Skin epidermis (tissue), 12 donors: ENCODE results near the gene OLFML2A.
"Not testable (repeated sequence)": the region's sequence is repeated elsewhere in the genome, so short reads cannot be mapped to it uniquely, and the experiment has no call there.

Experiments
- H3K27ac ChIP-seq, 21 experiments: fragments of 200-600 bp; sonication (generic) in 11 of 21; one replicate each; pipeline ENCODE4 v1.5.0; 2020; ENCODE audit warnings: mild to moderate bottlenecking in 3 of 21, inconsistent platforms in 2 of 21, moderate library complexity in 2 of 21
- H3K4me3 ChIP-seq, 7 experiments: fragments of 200-600 bp; sonication (generic) in 2 of 7; one replicate each; pipeline ENCODE4 v1.5.0; 2020; ENCODE audit warnings: inconsistent platforms in 2 of 7, mild to moderate bottlenecking in 2 of 7, moderate library complexity in 1 of 7

Gene OLFML2A

DNA sequence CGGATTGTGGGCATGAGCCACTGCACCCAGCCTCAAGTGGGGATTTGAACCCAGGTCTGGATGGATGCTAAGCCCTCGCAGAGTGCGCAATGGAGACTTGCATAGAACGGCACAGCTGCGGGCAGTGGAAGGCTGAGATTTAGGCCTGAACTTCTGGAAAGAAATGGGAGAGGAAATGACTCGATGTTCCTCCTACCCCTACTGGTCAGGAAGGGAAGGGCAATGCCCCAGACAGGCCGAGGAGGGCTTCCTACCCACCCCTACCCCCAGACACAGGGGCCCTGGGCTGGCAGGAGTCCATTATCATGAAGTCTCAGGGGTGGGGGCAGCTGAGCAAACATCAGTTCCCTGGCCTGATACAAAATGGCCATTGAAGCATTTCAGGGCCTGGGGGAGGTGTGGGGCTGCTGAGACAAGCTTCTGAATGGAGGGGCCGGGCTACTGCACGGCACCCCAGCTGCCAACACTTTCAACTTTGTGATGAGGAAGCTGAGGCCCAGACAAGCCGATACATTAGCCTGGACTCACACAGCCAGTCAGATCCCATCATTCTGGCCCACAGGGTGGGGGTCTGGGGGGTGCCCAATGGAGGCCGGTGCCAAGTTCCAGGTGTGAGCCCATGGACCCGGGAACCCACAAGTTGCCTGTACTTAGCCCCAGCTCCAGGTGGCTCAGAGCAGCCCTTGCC lies 62.8 kb downstream of the OLFML2A start:
- H3K27ac ChIP-seq: no peak overlapping the region
- no peak overlapping the region for H3K4me3 ChIP-seq

DNA sequence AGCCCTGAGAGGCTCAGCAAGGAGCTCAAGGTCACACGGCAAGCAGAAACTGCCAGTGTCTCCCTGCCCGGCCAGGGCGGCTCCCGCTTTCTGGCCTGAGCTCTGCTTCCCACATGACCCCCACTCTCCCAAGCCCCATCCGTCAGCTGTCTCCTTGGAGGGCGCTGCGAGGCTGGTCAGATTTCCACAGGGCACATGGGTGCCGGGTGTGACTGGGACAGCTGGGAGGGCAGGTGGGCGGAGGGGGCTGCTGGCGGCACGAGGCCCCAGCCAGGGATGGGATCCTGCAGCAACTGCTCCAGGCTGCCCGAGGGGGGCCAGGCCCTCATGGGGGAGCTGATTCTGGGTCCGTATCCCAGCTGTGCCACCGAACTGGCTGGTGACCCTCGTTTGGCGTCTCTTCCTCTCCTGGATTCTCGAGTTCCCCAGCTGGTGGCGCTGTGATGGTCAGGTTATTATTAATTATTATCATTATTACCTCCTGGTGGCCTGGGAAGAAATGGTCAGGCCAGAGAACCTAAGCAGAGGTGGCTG lies 63.4 kb downstream of the OLFML2A start:
- Histone ChIP-seq H3K27ac (no peak overlapping the region), H3K4me3 (no peak overlapping the region)

DNA sequence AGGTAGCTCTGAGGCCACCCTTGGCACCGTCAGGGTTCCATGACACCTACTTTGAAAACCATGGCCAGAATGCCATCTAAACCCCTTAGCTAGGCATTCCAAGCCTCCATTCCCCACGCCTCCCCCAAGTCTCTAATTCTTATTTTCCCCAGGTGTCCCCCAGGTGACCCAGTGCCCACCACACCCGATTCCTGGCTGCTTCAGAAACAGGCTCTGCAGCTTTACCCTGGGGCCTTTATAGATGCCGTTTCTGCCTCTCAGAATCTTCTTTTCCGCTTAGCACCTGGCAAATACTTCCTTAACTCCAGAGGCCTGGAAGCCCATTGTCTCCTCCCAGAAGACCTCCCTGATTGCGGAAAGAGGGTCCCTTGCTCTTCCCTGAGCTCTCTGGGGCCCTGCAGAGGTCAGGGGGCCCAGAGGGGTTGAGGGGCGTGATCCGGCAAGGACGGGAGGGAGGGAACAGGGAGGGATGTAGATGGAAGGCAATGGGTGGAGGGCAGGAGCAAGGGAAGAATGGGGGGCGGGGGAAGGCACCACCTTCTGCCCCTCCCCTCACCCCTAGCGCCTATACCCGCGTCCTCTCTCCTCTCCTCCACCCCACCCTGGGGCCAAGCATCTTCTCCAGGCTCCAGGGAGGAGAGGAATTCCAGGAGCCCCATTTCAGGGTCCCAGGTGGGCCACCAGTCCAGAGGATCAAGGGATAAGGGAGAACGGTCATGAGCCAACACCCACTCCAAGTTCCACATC lies 64.3 kb downstream of the OLFML2A start:
- H3K4me3 ChIP-seq: no peak overlapping the region
- H3K27ac ChIP-seq: no peak overlapping the region

DNA sequence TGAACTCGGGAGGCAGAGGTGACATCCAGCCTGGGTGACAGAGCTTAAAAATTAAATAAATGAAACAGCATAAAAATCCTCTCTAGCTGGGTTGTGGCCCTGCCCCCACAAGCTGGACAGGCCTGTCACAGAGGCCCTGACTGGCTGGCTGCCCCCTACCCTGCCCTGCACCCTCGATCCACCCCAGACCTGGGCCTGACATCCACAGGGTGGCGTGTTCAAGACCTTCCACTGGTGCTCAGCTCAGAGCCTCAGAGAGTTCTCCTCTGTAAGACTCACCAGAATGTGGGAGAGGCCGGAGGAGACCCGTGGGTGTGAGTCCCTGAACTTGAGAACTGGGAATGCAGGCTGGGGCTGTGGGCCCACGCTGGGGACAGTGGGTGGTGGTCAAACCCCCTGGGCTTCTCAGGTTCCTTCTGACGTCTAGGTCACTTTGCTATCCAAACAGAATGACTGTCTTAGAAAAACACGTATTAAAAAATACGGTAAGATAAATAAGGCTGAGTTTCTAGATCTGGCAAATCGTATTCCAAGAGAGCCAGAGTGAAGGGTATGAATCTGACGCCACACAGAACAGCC lies 66.6 kb downstream of the OLFML2A start:
- Histone ChIP-seq H3K27ac (no peak overlapping the region), H3K4me3 (no peak overlapping the region)

DNA sequence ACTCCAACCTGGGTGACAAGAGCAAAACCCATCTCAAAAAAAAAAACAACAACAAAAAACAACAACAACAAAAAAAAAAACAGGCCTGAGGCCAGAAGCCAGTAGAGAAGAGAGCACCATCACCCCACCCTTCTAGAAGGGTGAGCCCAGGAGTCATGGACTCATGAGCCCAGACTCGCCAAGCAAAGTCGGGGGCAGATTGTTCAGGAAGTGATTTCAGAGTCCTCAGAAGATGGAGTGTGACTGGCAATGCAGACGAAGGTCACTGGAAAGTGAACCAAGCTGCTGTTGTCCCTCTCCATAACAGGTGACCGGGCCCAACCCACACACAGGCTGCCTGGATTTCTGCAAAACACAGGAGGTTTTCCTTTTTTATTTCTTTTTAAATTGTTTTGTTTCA lies 67.4 kb downstream of the OLFML2A start:
- no peak overlapping the region for H3K27ac ChIP-seq
- no peak overlapping the region for H3K4me3 ChIP-seq

DNA sequence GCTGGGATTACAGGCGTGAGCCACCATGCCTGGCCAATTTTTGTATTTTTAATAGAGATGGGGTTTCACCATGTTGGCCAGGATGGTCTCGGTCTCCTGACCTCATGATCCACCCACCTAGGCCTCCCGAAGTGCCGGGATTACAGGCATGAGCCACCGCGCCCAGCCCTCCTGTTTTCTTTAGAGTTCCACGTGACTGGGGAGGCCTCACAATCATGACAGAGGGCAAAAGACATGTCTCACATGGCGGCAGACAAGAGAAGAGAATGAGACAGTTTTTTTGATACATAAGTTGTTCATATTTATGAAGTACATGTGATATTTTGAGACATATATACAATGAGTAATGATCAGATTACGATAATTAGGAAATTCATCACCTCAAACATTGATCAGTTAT lies 69.5 kb downstream of the OLFML2A start:
- not testable (repeated sequence) for H3K27ac ChIP-seq, H3K4me3 ChIP-seq

DNA sequence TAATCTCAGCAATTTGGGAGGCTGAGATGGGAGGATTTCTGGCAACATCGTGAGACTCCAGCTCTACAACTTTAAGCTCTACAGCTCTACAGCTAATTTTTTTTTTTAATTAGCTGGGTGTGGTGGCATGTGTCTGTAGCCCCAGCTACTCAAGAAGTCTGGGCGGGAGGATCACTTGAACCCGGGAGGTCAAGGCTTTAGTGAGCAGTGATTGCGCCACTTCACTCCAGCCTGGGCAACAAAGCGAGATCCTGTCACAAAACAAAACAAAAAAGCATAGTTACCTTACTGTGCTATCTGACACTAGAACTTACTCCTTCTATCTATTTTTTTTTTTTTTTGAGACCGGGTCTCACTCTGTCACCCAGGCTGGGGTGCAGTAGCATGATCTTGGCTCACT lies 70.0 kb downstream of the OLFML2A start:
- Histone ChIP-seq H3K4me3 (no peak overlapping the region), H3K27ac (no peak overlapping the region)

DNA sequence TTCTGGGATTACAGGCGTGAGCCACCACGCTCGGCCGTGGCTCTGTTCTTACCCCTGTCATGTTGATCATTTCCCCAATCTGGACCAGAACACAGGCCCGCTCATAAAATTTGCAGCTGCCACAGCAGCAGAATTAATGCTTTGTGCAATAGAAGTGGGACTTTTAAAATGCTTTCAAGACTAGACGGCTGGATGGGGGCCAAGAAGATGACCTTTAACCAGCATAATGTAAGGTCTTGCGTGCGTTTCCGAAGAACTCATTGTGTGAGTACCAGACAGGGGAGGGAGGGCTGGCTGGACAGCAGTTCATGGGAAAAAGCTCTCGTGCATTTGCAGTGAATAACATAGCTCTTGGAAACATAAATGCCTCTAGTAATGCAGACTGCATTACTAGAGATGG lies 72.9 kb downstream of the OLFML2A start:
- no peak overlapping the region for H3K27ac ChIP-seq
- no peak overlapping the region for H3K4me3 ChIP-seq

DNA sequence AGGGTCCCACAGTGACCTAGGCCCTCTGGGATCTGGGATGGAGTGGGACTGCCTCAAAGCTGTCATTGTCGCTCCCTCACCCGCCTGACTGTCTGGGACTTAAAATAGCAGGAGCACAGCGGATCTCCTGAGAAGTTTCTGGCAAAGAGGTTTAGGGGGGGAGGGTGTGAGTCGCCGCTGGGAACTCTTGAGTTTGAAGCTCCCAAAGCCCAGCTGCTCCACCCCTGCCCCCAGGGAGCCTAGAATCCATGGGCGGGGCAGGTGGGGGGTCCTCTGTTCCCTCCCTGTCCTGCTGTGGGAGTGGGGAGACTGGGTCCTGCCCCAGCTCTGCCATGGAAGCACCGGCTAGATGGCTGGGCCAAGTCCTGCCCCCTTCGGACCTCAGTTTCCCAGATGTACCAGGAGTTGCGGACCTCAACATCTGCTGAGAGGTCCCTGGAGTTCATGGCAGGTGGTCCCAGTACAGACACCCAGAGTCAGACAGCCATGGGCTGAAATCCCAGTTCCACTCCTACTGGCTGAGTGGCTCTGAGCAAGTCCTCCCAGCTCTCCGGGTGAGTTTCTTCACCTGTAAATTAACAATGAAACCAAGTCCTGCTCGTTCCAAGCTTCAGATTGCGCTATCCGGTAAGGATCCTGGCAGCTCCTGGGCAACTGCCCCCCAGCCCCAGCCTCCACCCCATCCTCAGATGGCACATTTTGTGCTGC lies 75.3 kb downstream of the OLFML2A start:
- Histone ChIP-seq H3K27ac (peak overlapping the region in 5 of 21 experiments; percentile 7 to 47 (median 27)), H3K4me3 (peak overlapping the region in 3 of 7 experiments; percentile 28 to 35 (median 31))

DNA sequence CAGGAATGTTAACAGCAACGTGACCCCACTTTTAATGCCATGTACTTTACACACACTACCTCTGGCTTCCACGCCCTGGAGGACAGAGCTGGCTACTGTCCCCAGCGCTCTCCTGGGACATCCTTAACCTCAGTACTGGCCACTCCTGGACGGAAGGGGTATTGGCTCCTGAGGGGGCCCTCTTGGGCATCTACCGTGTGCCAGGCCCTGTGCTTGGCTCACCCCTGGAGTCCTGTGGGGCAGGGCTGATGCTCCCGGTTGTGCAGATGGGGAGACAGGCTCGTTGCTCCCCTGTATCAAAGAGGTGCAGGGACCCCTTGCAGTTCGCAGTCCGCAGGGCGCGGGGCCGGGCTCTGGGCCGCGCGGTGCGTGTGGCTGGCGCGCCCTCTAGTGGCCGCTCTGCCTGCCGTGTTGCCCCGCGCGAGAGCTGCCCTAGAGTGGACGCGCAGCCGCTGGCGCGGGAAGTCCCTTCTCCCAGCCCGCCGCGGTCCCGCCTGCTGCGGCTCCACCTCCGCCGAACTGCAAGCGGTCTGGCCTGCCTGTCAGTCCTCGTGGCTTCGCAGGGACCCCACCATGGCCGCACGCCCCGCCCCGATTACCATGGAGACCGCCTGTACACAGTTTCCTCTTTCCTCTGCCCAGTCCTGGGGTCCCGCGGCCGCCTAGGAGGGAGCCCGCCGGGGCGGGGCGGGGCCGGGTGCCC lies 76.0 kb downstream of the OLFML2A start, which contains the start of gene WDR38:
WDR38 (plus strand) TSS at position 632 of the 703 bp plus-strand sequence. CDS start 72 bp downstream, outside the sequence.
- H3K27ac ChIP-seq: peak within 1 kb of the TSS in 12 of 21 experiments; percentile 5 to 70 (median 26)

DNA sequence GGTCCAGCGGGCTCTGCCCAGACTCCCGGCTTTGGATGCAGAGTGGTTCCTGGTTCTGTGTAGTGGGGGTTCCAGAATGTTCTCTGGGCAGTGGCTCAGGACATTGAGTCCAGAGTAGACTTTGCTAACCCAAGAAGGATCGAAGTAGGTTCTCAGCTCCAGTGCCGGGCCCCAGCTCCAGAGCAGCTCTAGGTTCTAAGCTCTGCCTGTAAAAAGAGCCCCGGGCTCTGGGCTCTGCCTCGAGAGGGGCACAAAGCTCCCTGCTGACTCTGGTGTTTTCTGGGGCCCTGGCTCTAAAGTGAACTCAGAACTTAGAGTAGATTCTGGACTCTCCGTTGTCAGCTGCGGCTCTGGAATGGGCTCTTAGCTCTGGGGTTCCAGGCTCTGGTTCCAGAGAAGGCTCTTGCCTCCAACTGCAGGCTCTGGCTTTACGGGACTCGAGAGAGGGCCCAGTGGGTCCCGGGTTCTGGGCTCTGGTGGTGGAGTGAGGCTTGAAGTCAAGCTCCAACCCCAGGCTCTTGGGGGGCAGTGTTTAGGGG lies 76.7 kb downstream of the OLFML2A start:
- peak overlapping the region; percentile 28 to 44 (median 35) for H3K4me3 ChIP-seq
- H3K27ac ChIP-seq: peak overlapping the region in 11 of 21 experiments; percentile 7 to 70 (median 27)

More for the DNA sequence above, 76.0 kb downstream of the OLFML2A start, which contains the start of gene WDR38:
- peak within 1 kb of the TSS; percentile 28 to 44 (median 35) for H3K4me3 ChIP-seq

DNA sequence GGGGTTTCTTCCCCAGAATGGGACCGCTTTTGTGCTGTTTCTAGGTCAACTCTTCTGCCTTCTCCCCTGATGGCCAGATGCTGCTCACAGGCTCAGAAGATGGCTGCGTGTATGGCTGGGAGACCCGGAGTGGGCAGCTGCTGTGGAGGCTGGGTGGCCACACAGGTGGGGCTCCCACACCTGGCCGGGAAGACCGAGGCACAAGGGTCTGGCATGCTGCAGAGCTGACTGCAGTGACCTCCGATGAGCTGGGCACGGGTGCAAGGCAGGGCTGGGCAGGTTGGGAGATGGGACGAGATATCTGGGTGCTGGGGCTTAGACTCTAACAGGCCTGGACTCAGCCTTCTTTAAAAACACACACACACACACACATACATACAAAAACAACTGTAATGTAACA lies 77.2 kb downstream of the OLFML2A start:
- no peak overlapping the region for H3K4me3 ChIP-seq
- H3K27ac ChIP-seq: peak overlapping the region in 1 of 21 experiments; percentile 47

DNA sequence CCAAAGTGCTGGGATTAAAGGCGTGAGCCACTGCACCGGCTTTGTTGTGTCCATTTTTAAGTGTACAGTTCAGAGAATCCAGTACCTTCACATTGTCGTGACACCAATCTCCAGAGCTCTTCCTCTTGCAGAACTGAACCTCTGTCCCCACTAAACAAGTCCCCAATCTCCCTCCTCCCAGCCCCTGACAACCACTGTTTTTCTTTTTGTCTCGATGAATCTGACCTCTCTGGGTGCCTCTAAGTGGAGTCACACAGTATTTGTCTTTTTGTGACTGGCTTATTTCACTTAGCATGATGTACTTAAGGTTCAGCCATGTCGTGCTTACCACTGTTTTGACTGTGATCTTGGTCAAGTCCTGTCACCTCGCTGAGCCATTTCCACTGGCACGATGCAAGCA lies 77.9 kb downstream of the OLFML2A start:
- H3K4me3 ChIP-seq: no peak overlapping the region
- no peak overlapping the region for H3K27ac ChIP-seq

DNA sequence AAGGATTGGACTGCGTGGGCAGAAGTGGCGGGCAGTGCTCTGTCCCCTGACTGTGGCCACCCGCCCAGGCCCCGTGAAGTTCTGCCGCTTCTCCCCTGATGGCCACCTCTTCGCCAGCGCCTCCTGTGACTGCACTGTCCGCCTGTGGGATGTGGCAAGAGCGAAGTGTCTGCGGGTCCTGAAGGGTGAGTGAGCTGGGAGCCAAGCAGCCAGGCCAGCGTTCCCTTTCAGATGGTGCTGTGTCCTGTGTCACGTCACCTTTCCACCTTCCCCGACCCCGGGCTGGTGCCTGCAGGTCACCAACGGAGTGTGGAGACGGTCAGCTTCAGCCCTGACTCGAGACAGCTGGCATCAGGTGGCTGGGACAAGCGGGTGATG lies 78.6 kb downstream of the OLFML2A start:
- H3K4me3 ChIP-seq: no peak overlapping the region

DNA sequence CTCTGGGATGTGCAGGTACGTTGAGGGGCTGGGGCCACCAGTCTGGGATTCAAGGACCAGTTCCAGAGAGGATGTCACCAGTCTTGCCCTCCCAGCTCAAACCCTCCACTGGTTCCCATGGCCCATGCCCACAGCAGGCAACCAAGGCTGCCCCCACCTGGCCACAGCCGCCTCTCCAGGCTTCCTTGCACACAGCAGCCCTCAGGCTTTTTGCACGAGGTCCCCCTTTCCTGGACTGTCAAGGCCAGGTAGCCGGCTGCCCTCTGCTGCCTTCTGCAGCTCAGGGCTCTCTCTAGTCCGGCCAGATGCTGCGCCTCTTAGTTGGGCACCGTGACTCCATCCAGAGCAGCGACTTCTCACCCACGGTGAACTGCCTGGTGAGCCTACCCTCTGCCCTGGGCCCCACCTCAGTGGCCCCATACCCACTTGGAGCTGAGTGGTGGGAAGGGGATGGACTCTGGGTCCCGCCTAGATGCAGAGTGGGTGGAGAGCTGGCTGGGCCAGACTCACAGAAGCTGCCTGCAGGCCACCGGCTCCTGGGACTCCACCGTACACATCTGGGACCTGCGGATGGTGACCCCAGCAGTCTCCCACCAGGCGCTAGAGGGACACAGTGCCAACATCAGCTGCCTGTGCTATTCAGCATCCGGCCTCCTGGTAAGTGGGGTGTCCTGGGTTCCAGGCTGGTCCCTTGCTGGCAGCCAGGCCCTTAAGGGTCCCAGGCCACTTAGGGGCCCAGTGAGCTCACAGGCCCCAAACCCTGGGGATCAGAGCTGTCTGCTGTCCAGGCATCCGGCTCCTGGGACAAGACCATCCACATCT lies 79.2 kb downstream of the OLFML2A start:
- Histone ChIP-seq H3K4me3 (no peak overlapping the region), H3K27ac (peak overlapping the region in 1 of 21 experiments; percentile 11)

More for the DNA sequence above, 78.6 kb downstream of the OLFML2A start:
- H3K27ac ChIP-seq: no peak overlapping the region

DNA sequence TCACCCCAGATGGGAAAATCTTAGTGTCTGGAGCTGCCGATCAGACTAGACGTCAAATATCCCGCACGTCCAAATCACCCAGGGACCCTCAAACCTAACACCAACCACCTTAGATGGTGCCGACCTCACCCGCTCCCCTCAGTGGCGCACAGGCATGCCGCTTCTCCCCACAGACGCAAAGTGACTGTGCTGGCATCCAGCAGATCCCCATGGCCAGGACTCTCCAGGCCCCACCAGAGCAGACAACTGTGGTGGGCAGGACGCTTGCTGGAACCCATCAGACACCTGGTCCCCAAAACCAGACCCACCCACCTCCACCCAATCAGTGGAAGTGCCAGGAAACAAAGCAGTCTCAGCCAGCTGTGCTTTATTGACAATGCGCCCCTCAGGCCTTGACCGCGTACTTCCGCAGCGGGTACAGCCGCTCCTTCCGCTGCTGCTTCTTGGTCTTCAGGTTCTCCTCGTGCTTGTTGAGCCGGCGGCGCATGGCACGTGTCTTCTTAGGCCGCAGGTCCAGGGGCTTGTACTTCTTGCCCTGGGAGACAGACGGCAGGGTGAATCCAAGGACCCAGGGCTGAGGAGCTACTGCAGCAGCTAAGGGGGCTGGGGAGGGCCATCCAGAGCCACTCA lies 80.7 kb downstream of the OLFML2A start:
- no peak overlapping the region for H3K27ac ChIP-seq

DNA sequence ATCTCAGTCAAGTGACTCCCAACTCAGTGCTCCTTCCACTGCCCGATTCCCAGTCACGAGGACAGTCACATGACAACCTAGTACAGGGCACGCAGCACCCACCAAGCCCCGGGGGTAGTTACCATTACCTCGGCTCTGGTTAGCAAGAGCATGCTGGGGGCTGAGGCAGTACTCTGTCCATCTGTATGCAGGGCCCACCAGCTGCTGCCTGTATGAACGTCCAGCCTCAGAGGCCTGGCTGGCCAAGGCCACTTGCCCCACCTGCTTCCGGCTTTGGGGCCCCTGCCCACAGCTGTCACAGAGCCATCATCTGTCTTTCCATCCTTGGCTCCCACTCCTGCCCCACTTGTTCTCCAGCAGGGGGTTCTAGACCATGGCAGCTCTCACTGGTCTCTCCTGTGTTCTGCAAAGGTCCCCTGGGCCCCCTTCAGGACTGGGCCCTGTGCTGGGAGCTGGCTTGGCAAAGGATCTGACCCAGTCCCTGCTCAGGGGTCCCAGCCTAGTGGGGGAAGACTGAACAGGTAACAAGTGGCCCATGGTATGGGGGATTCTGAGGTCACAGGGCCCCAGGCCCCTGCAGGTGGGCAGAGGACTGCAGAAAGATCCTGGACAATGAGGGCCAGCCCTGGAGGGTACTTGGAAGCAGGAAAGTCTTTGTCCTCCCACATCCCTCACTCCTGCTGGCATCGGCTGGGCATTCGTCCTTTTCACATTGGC lies 81.6 kb downstream of the OLFML2A start:
- Histone ChIP-seq H3K27ac (peak overlapping the region in 1 of 21 experiments; percentile 23), H3K4me3 (no peak overlapping the region)

More for the DNA sequence above, 80.7 kb downstream of the OLFML2A start:
- no peak overlapping the region for H3K4me3 ChIP-seq
